PFSK-1 (cell line): ENCODE measurements around the gene SLPI.

ENCODE experiments used
- REST ChIP-seq, 2 experiments: IDR thresholded peaks; 2 replicates each; pipeline versions ENCODE4 v1.6.1 to v1.8.0; 2011 to 2012; ENCODE audit warnings: low read depth in 2 of 2, low read length in 2 of 2, control low read depth in 1 of 2, inconsistent platforms in 1 of 2, mild to moderate bottlenecking in 1 of 2, moderate library complexity in 1 of 2; ENCODE audit not compliant: insufficient read depth in 1 of 2
- TAF1 ChIP-seq: IDR thresholded peaks from 2 replicates; pipeline ENCODE4 v1.6.1; 2012; ENCODE audit warnings: low read length, control low read depth, borderline replicate concordance; ENCODE audit not compliant: insufficient read depth

- TF ChIP-seq TAF1 (no peak), REST (IDR thresholded peaks at IDR 0.05; ENCODE audit: insufficient read depth in 1 of 2, low read depth in 2 of 2, low read length in 2 of 2) (no peak)
These were observed 36.5 kb upstream of the SLPI start for GRCh38 chr20:45290677-45291355.
